Measurements from ENCODE around the gene SNX24.
"Not testable (repeated sequence)": the region's sequence is repeated elsewhere in the genome, so short reads cannot be mapped to it uniquely, and the experiment has no call there.

SNX24 gene

GRCh38 chr5:122870219-122870856, 24.9 kb downstream of the SNX24 start:
- DNase-seq (ENCODE audit: extremely low read depth in 1 of 2, low read depth in 1 of 2), result no peak

- no peak for DNase-seq (ENCODE audit: extremely low read depth in 1 of 2, low read depth in 1 of 2)
These were observed 26.2 kb downstream of the SNX24 start for GRCh38 chr5:122871661-122872060.

- DNase-seq (ENCODE audit: extremely low read depth in 1 of 2, low read depth in 1 of 2), result no peak
These were observed 28.9 kb downstream of the SNX24 start for GRCh38 chr5:122874179-122874875.

- DNase-seq (ENCODE audit: extremely low read depth in 1 of 2, low read depth in 1 of 2), result no peak
These were observed 32.1 kb downstream of the SNX24 start for GRCh38 chr5:122877518-122877917.

- DNase-seq (ENCODE audit: extremely low read depth in 1 of 2, low read depth in 1 of 2), result no peak
These were observed 33.7 kb downstream of the SNX24 start for GRCh38 chr5:122879076-122879475.

GRCh38 chr5:122880170-122880689, 34.8 kb downstream of the SNX24 start:
- no peak for DNase-seq (ENCODE audit: extremely low read depth in 1 of 2, low read depth in 1 of 2)

- DNase-seq (ENCODE audit: extremely low read depth in 1 of 2, low read depth in 1 of 2), result no peak
These were observed 35.3 kb downstream of the SNX24 start for GRCh38 chr5:122880749-122881148.

GRCh38 chr5:122882831-122883230, 37.4 kb downstream of the SNX24 start:
- no peak for DNase-seq (ENCODE audit: extremely low read depth in 1 of 2, low read depth in 1 of 2)

GRCh38 chr5:122885045-122885517, 39.7 kb downstream of the SNX24 start:
- DNase-seq (ENCODE audit: extremely low read depth in 1 of 2, low read depth in 1 of 2), result no peak

GRCh38 chr5:122885891-122886290, 40.5 kb downstream of the SNX24 start:
- no peak for DNase-seq (ENCODE audit: extremely low read depth in 1 of 2, low read depth in 1 of 2)

- DNase-seq (ENCODE audit: extremely low read depth in 1 of 2, low read depth in 1 of 2), result no peak
These were observed 49.7 kb downstream of the SNX24 start for GRCh38 chr5:122895141-122895540.

- DNase-seq (ENCODE audit: extremely low read depth in 1 of 2, low read depth in 1 of 2), result no peak
These were observed 51.3 kb downstream of the SNX24 start for GRCh38 chr5:122896598-122897282.

GRCh38 chr5:122897283-122897602, 51.8 kb downstream of the SNX24 start:
- no peak for DNase-seq (ENCODE audit: extremely low read depth in 1 of 2, low read depth in 1 of 2)

GRCh38 chr5:122901346-122901745, 55.9 kb downstream of the SNX24 start:
- no peak for DNase-seq (ENCODE audit: extremely low read depth in 1 of 2, low read depth in 1 of 2)

GRCh38 chr5:122902263-122902662, 56.9 kb downstream of the SNX24 start:
- no peak for DNase-seq (ENCODE audit: extremely low read depth in 1 of 2, low read depth in 1 of 2)

GRCh38 chr5:122906768-122907167, 61.4 kb downstream of the SNX24 start:
- no peak for DNase-seq (ENCODE audit: extremely low read depth in 1 of 2, low read depth in 1 of 2)

GRCh38 chr5:122907276-122907675, 61.9 kb downstream of the SNX24 start:
- no peak for DNase-seq (ENCODE audit: extremely low read depth in 1 of 2, low read depth in 1 of 2)

- no peak for DNase-seq (ENCODE audit: extremely low read depth in 1 of 2, low read depth in 1 of 2)
These were observed 62.7 kb downstream of the SNX24 start for GRCh38 chr5:122908108-122908507.

- DNase-seq (ENCODE audit: extremely low read depth in 1 of 2, low read depth in 1 of 2), result no peak
These were observed 63.2 kb downstream of the SNX24 start for GRCh38 chr5:122908662-122909061.

- no peak for DNase-seq (ENCODE audit: extremely low read depth in 1 of 2, low read depth in 1 of 2)
These were observed 64.2 kb downstream of the SNX24 start for GRCh38 chr5:122909470-122910100.

- DNase-seq (ENCODE audit: extremely low read depth in 1 of 2, low read depth in 1 of 2), result not testable (repeated sequence)
These were observed 68.0 kb downstream of the SNX24 start for GRCh38 chr5:122913436-122913835.

All from activated CD8-positive, alpha-beta memory T cell treated with anti-CD3 and anti-CD28 coated beads for 1 hour (primary cell).